Tibial artery (tissue), 4 donors: ENCODE measurements around the gene FGGY.

ENCODE experiments used
- DNase-seq, 2 donors: peaks; one replicate each; pipeline ENCODE4 v3.0.0-alpha.2; 2019
- H3K27ac ChIP-seq, 2 donors: fragments of 200-600 bp; sonication (generic) in 1 of 2; 1 replicate in 1 of 2; 2 replicates in 1 of 2; pipeline ENCODE4 v1.5.1; 2018 to 2019; ENCODE audit warnings: mild to moderate bottlenecking in 1 of 2
- H3K27me3 ChIP-seq, 2 donors: fragments of 200-600 bp; sonication (generic) in 1 of 2; one replicate each; pipeline versions ENCODE4 v1.5.1 to v1.6.0; 2016 to 2019
- H3K36me3 ChIP-seq, 3 donors: fragments of 200-600 bp; sonication (generic) in 2 of 3; one replicate each; pipeline ENCODE4 v1.5.1; 2016 to 2019; ENCODE audit warnings: mild to moderate bottlenecking in 2 of 3
- H3K4me1 ChIP-seq, 4 donors: fragments of 200-600 bp; sonication (generic) in 2 of 4; 1 replicate in 3 of 4; 2 replicates in 1 of 4; pipeline ENCODE4 v1.5.1; 2016 to 2019
- H3K4me3 ChIP-seq, 2 donors: fragments of 200-600 bp; sonication (generic) in 1 of 2; 1 replicate in 1 of 2; 2 replicates in 1 of 2; pipeline ENCODE4 v1.5.1; 2018 to 2019; ENCODE audit warnings: mild to moderate bottlenecking in 2 of 2
- H3K9me3 ChIP-seq, 3 donors: fragments of 200-600 bp; sonication (generic) in 1 of 3; one replicate each; pipeline ENCODE4 v1.5.1; 2016 to 2019
- intact Hi-C: fragments of 100-400 bp; cut with DNase I; formaldehyde crosslinking; loops from one replicate; pipeline ENCODE4 v1.15.0; 2023; ENCODE audit warnings: low total_unique reads
- TF ChIP-seq, protein P1 (sequence below), 2 experiments: fragments of 200-600 bp in 1 of 2; fragments of 450-650 bp in 1 of 2; IDR thresholded peaks; one replicate each; pipeline ENCODE4 v1.5.1; 2017 to 2019; ENCODE audit warnings: antibody characterized with exemption in 2 of 2, mild to moderate bottlenecking in 1 of 2, moderate library complexity in 1 of 2

The FGGY gene

DNA sequence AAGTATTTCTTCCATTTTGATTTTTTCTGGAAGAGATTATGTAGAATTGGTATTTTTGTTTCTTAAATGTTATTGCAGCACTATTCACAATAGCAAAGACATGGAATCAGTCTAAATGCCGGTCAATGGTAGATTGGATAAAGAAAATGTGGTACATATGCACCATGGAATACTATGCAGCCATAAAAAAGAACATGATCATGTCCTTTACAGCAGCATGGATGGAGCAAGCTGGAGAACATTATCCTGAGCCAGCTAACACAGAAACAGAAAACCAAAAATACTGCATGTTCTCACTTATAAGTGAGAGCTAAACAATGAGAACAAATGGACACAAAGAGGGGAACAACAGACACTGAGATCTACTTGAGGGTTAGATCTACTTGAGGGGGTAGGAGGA, 5.4 kb downstream of the FGGY start:
- DNase-seq = no peak
- TF ChIP-seq, protein P1, sequence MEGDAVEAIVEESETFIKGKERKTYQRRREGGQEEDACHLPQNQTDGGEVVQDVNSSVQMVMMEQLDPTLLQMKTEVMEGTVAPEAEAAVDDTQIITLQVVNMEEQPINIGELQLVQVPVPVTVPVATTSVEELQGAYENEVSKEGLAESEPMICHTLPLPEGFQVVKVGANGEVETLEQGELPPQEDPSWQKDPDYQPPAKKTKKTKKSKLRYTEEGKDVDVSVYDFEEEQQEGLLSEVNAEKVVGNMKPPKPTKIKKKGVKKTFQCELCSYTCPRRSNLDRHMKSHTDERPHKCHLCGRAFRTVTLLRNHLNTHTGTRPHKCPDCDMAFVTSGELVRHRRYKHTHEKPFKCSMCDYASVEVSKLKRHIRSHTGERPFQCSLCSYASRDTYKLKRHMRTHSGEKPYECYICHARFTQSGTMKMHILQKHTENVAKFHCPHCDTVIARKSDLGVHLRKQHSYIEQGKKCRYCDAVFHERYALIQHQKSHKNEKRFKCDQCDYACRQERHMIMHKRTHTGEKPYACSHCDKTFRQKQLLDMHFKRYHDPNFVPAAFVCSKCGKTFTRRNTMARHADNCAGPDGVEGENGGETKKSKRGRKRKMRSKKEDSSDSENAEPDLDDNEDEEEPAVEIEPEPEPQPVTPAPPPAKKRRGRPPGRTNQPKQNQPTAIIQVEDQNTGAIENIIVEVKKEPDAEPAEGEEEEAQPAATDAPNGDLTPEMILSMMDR (IDR thresholded peaks at IDR 0.05) = no peak
- Histone ChIP-seq H3K27ac (no peak overlapping the region), H3K9me3 (peaks cover 0 to 12% (median 4%) of the 10 kb centered on the region in 3 donors), H3K27me3 (no peaks in the 10 kb centered on the region), H3K4me3 (no peak overlapping the region), H3K4me1 (peaks cover 0 to 17% (median 11%) of the 10 kb centered on the region in 4 donors), H3K36me3 (no peaks in the 10 kb centered on the region)
- intact Hi-C loops = loop anchor here (10.0 kb wide), 1 partner anchor 393 kb away; no protein-coding TSS in a partner anchor

DNA sequence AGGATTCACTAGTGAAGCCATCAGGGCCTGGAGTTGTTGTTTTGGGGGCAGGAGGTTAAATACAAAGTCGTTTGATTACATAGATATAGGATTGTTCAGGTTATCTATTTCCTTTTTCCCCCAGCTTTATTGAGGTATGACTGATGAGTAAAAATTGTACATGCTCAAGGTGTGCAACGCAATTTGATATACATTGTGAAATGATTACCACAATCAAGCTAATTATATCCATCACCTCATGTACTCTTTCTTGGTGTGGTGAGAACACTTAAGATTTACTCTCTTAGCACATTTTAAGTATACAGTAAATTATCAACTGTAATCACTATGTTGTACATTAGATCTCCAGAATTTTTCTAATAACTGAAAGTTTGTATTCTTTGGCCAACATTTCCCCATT, 6.0 kb downstream of the FGGY start:
- Histone ChIP-seq H3K27me3 (no peaks in the 10 kb centered on the region), H3K27ac (no peak overlapping the region), H3K36me3 (no peaks in the 10 kb centered on the region), H3K4me1 (peaks cover 0 to 11% (median 6%) of the 10 kb centered on the region in 4 donors), H3K4me3 (no peak overlapping the region), H3K9me3 (peaks cover 0 to 12% (median 4%) of the 10 kb centered on the region in 3 donors)
- DNase-seq = no peak
- TF ChIP-seq, protein P1 (IDR thresholded peaks at IDR 0.05) = no peak
- intact Hi-C loops = loop anchor here (10.0 kb wide), 1 partner anchor 392 kb away; no protein-coding TSS in a partner anchor

DNA sequence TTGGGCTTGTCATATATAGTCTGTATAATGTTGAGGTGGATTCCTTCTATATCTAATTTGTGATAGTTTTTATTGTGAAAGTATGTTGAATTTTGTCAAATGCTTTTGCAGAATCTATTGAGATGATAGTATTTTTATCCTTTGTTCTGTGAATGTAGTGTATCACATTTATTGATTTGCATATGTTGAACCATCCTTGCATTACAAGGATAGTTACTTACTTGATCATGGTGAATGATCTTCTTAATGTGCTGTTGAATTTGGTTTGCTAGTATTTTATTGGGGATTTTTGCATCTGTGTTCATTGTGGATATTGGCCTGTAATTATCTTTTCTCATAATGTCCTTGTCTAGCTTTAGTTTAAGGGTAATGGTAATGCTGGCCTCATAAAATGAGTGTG, 8.3 kb downstream of the FGGY start:
- intact Hi-C loops = loop anchor here (10.0 kb wide), 1 partner anchor 390 kb away; no protein-coding TSS in a partner anchor
- DNase-seq = no peak
- TF ChIP-seq, protein P1 (IDR thresholded peaks at IDR 0.05) = no peak
- Histone ChIP-seq H3K9me3 (peaks cover 0 to 12% (median 4%) of the 10 kb centered on the region in 3 donors), H3K27me3 (no peaks in the 10 kb centered on the region), H3K4me1 (no peaks in the 10 kb centered on the region), H3K36me3 (no peaks in the 10 kb centered on the region), H3K4me3 (no peak overlapping the region), H3K27ac (no peak overlapping the region)

DNA sequence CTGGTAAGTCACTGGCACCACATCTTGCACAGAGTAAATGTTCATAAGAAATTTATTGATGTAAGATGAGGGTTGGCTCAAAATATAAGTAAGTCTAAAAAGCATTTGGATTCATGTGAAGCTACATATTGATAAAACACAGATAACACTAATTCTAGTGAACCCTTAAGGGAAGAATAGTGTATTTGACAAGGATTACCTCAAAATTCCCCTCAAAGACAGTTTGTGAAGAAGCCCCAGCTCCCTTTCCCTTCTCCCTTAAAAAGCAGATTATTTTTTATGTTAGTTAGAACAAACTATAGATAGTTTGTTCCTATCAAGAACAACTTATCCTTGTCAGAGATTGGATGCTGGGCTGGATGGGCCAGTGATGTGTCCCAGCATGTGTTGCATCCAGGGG, 10.7 kb downstream of the FGGY start:
- Histone ChIP-seq H3K27ac (no peak overlapping the region), H3K4me3 (no peak overlapping the region), H3K4me1 (no peaks in the 10 kb centered on the region), H3K9me3 (peaks cover 0 to 12% (median 4%) of the 10 kb centered on the region in 3 donors), H3K36me3 (no peaks in the 10 kb centered on the region), H3K27me3 (no peaks in the 10 kb centered on the region)
- intact Hi-C loops = loop anchor here (10.0 kb wide), 1 partner anchor 387 kb away; no protein-coding TSS in a partner anchor
- DNase-seq = no peak
- TF ChIP-seq, protein P1 (IDR thresholded peaks at IDR 0.05) = no peak

DNA sequence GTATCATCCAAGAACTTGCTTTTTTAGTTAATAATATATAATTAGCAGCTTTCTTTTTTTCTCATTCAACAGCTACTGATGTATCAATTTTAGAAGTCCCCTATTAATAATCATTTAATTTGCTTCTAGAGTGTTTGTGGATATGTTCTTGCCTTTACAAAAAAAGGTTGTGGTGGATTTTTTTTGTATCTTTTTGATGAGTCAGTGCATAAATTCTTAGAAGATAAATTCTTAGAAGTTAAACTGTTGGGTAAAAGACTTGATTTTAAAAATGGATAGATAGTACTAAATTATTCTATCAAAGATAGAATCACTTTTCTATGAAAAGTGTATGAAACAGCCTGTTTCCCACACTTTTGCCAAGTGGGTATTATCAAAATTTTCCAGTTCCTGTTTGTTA, 11.9 kb downstream of the FGGY start:
- DNase-seq = no peak
- Histone ChIP-seq H3K9me3 (peaks cover 0 to 12% (median 4%) of the 10 kb centered on the region in 3 donors), H3K27ac (no peak overlapping the region), H3K36me3 (no peaks in the 10 kb centered on the region), H3K4me3 (no peak overlapping the region), H3K4me1 (no peaks in the 10 kb centered on the region), H3K27me3 (no peaks in the 10 kb centered on the region)
- TF ChIP-seq, protein P1 (IDR thresholded peaks at IDR 0.05) = no peak
- intact Hi-C loops = loop anchor here (10.0 kb wide), 1 partner anchor 386 kb away; no protein-coding TSS in a partner anchor
